Liver (tissue), 9 donors: ENCODE results near the gene SLC16A14. TPM values are rescaled to one million over a fixed set of nuclear protein-coding genes. Genes with fewer than 3 reads are reported as not detected.

Source experiments
- DNase-seq: peaks from one replicate; pipeline ENCODE4 v3.0.0-alpha.2; 2017; ENCODE audit warnings: low spot score
- H3K27ac ChIP-seq, 2 donors: one replicate each; pipeline ENCODE4 v1.7.0; 2013; ENCODE audit warnings: inconsistent platforms in 2 of 2, low read length in 2 of 2, control low read depth in 1 of 2, low read depth in 1 of 2, mild to moderate bottlenecking in 1 of 2
- H3K27me3 ChIP-seq, 4 donors: one replicate each; pipeline versions ENCODE4 v1.6.1 to v1.7.0; 2013; ENCODE audit warnings: low read length in 3 of 4, inconsistent platforms in 1 of 4, mild to moderate bottlenecking in 1 of 4, moderate library complexity in 1 of 4; ENCODE audit not compliant: control insufficient read depth in 4 of 4, insufficient read depth in 4 of 4
- H3K36me3 ChIP-seq, 4 donors: one replicate each; pipeline versions ENCODE4 v1.6.1 to v1.7.0; 2013; ENCODE audit warnings: low read length in 3 of 4, mild to moderate bottlenecking in 3 of 4, low read depth in 1 of 4, moderate library complexity in 1 of 4; ENCODE audit not compliant: control insufficient read depth in 4 of 4, insufficient read depth in 3 of 4
- H3K4me1 ChIP-seq, 4 donors: one replicate each; pipeline versions ENCODE4 v1.6.1 to v1.7.0; 2013; ENCODE audit warnings: low read length in 3 of 4, mild to moderate bottlenecking in 3 of 4, moderate library complexity in 1 of 4; ENCODE audit not compliant: control insufficient read depth in 4 of 4, insufficient read depth in 4 of 4
- H3K4me3 ChIP-seq, 3 donors: one replicate each; pipeline versions ENCODE4 v1.6.1 to v1.7.0; 2013; ENCODE audit warnings: low read length in 3 of 3, control low read depth in 1 of 3, low read depth in 1 of 3, mild to moderate bottlenecking in 1 of 3
- H3K9ac ChIP-seq, 2 donors: one replicate each; pipeline ENCODE4 v1.7.0; 2013; ENCODE audit warnings: low read length in 2 of 2, mild to moderate bottlenecking in 2 of 2, moderate library complexity in 2 of 2, control low read depth in 1 of 2, low read depth in 1 of 2
- H3K9me3 ChIP-seq, 4 donors: one replicate each; pipeline versions ENCODE4 v1.6.1 to v1.7.0; 2013; ENCODE audit warnings: low read length in 3 of 4; ENCODE audit not compliant: control insufficient read depth in 4 of 4
- ATF3 ChIP-seq: IDR thresholded peaks from 2 replicates; pipeline ENCODE4 v1.6.1; 2016; ENCODE audit warnings: antibody characterized with exemption
- EGR1 ChIP-seq, 2 donors: IDR thresholded peaks; 2 replicates each; pipeline ENCODE4 v1.6.1; 2016 to 2018; ENCODE audit warnings: antibody characterized with exemption in 2 of 2, low read depth in 2 of 2
- GABPA ChIP-seq, 2 donors: IDR thresholded peaks in 1 of 2; conservative IDR thresholded peaks in 1 of 2; 2 replicates each; pipeline ENCODE4 v1.6.1; 2016; ENCODE audit warnings: antibody characterized with exemption in 2 of 2, mild to moderate bottlenecking in 1 of 2, moderate library complexity in 1 of 2
- HNF4A ChIP-seq, 2 donors: conservative IDR thresholded peaks; 2 replicates each; pipeline ENCODE4 v1.6.1; 2016; ENCODE audit warnings: antibody characterized with exemption in 2 of 2, mild to moderate bottlenecking in 2 of 2
- HNF4G ChIP-seq: IDR thresholded peaks from 2 replicates; pipeline ENCODE4 v1.6.1; 2016; ENCODE audit warnings: antibody characterized with exemption
- JUND ChIP-seq, 2 donors: IDR thresholded peaks; 2 replicates each; pipeline ENCODE4 v1.6.1; 2016; ENCODE audit warnings: antibody characterized with exemption in 2 of 2
- NR2F2 ChIP-seq: IDR thresholded peaks from 2 replicates; pipeline ENCODE4 v1.6.1; 2016; ENCODE audit warnings: antibody characterized with exemption
- RAD21 ChIP-seq, 2 donors: IDR thresholded peaks; 2 replicates each; pipeline ENCODE4 v1.6.1; 2016; ENCODE audit warnings: antibody characterized with exemption in 2 of 2, mild to moderate bottlenecking in 2 of 2
- REST ChIP-seq: IDR thresholded peaks from 2 replicates; pipeline ENCODE4 v1.6.1; 2016; ENCODE audit warnings: antibody characterized with exemption, mild to moderate bottlenecking
- RXRA ChIP-seq, 2 donors: IDR thresholded peaks; 2 replicates each; pipeline ENCODE4 v1.6.1; 2017 to 2018; ENCODE audit warnings: antibody characterized with exemption in 2 of 2, mild to moderate bottlenecking in 1 of 2
- SP1 ChIP-seq: IDR thresholded peaks from 2 replicates; pipeline ENCODE4 v1.6.1; 2018; ENCODE audit warnings: antibody characterized with exemption, mild to moderate bottlenecking
- TAF1 ChIP-seq: conservative IDR thresholded peaks from 2 replicates; pipeline ENCODE4 v1.6.1; 2016; ENCODE audit warnings: antibody characterized with exemption, mild to moderate bottlenecking
- YY1 ChIP-seq: IDR thresholded peaks from 2 replicates; pipeline ENCODE4 v1.6.1; 2016; ENCODE audit warnings: antibody characterized with exemption, mild to moderate bottlenecking
- ZBTB33 ChIP-seq: IDR thresholded peaks from 2 replicates; pipeline ENCODE4 v1.6.1; 2016; ENCODE audit warnings: antibody characterized with exemption
- WGBS: extraction: QIAGEN DNeasy Blood & Tissue Kit; methylation state at CpG from one replicate; pipeline ENCODE4 v1.1.7; 2013; 5-methylcytosine and 5-hydroxymethylcytosine counted together
- polyA plus RNA-seq, 2 donors: library from polyadenylated mRNA; stranded (reverse) in 1 of 2; unstranded in 1 of 2; fragments of 200-250 nt in 1 of 2; fragments of >200 nt in 1 of 2; fragmentation: Nextera tagmentation in 1 of 2; extraction: Ambion mirVana in 1 of 2; gene quantifications; one replicate each; pipeline versions ENCODE4 v1.2.1 to v1.2.3, GENCODE V29; 2013 to 2015
- total RNA-seq, 2 donors: library from RNA; depleted of rRNA; stranded (reverse); fragments of >200 nt; gene quantifications; one replicate each; pipeline ENCODE4 v1.2.3, GENCODE V29; 2014
- TF ChIP-seq, protein P1 (sequence below): fragments of 150-350 bp; IDR thresholded peaks from 2 replicates; pipeline ENCODE4 v1.5.1; 2017; ENCODE audit warnings: improper control_type of control experiment, low read depth, low read length; ENCODE audit not compliant: missing input control
- TF ChIP-seq, protein P2 (sequence below): IDR thresholded peaks from 2 replicates; pipeline ENCODE4 v1.6.1; 2016; ENCODE audit warnings: antibody characterized with exemption
- donor health status: healthy.
- donor health status: healthy.
- donor health status: healthy.
- donor health status: healthy.
- donor health status: healthy.

The SLC16A14 gene
- total and polyA plus RNA-seq, 4 donors: 0.28 to 3.7 (median 1.1) TPM

- Histone ChIP-seq H3K4me3 (no peak overlapping the region), H3K9ac (no peak overlapping the region), H3K27me3 (no peaks in the 10 kb centered on the region), H3K27ac (no peak overlapping the region), H3K36me3 (peaks cover 0 to 3% (median 1%) of the 10 kb centered on the region in 4 donors), H3K9me3 (no peaks in the 10 kb centered on the region), H3K4me1 (no peaks in the 10 kb centered on the region)
- TF ChIP-seq NR2F2 (no peak), EGR1 (IDR thresholded peaks at IDR 0.05; ENCODE audit: low read depth in 2 of 2) (no peak), TAF1 (no peak), RXRA (IDR thresholded peaks at IDR 0.05) (no peak), HNF4G (no peak), GABPA (IDR thresholded peaks at IDR 0.05 in 1 of 2, conservative IDR thresholded peaks at IDR 0.05 in 1 of 2) (no peak), ZBTB33 (no peak), RAD21 (IDR thresholded peaks at IDR 0.05) (no peak), ATF3 (no peak), YY1 (no peak), REST (no peak)
- TF ChIP-seq, protein P1, sequence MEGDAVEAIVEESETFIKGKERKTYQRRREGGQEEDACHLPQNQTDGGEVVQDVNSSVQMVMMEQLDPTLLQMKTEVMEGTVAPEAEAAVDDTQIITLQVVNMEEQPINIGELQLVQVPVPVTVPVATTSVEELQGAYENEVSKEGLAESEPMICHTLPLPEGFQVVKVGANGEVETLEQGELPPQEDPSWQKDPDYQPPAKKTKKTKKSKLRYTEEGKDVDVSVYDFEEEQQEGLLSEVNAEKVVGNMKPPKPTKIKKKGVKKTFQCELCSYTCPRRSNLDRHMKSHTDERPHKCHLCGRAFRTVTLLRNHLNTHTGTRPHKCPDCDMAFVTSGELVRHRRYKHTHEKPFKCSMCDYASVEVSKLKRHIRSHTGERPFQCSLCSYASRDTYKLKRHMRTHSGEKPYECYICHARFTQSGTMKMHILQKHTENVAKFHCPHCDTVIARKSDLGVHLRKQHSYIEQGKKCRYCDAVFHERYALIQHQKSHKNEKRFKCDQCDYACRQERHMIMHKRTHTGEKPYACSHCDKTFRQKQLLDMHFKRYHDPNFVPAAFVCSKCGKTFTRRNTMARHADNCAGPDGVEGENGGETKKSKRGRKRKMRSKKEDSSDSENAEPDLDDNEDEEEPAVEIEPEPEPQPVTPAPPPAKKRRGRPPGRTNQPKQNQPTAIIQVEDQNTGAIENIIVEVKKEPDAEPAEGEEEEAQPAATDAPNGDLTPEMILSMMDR: no peak
- DNase-seq: no peak
- 86% methylated on average over 2 of the region's 2 CpGs for WGBS
Observed at GRCh38 chr2:230043461-230043860, 25.3 kb downstream of the SLC16A14 start.

- H3K27me3 ChIP-seq: no peaks in the 10 kb centered on the region
- no peak overlapping the region for H3K9ac ChIP-seq
- no peak overlapping the region for H3K4me3 ChIP-seq
- no peaks in the 10 kb centered on the region for H3K4me1 ChIP-seq
- no peak overlapping the region for H3K27ac ChIP-seq
- TF ChIP-seq HNF4A (conservative IDR thresholded peaks at IDR 0.05) (peak; percentile 46 to 58), JUND (IDR thresholded peaks at IDR 0.05) (no peak), RXRA (IDR thresholded peaks at IDR 0.05) (no peak), NR2F2 (no peak), SP1 (peak; percentile 8)
- TF ChIP-seq, protein P2, sequence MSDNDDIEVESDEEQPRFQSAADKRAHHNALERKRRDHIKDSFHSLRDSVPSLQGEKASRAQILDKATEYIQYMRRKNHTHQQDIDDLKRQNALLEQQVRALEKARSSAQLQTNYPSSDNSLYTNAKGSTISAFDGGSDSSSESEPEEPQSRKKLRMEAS: no peak
- H3K9me3 ChIP-seq: no peaks in the 10 kb centered on the region
- no peak for DNase-seq
- H3K36me3 ChIP-seq: peaks cover 0 to 3% (median 1%) of the 10 kb centered on the region in 4 donors
- 69% methylated on average over 5 of the region's 5 CpGs for WGBS
Observed at GRCh38 chr2:230043025-230043424, 25.7 kb downstream of the SLC16A14 start.
